SK-N-SH (cell line): ENCODE results near the gene CCND3. TPM values are rescaled to one million over a fixed set of nuclear protein-coding genes. Genes with fewer than 3 reads are reported as not detected.

ENCODE experiments used
- CTCF ChIA-PET: fragments of 300-600, 350-600 bp; formaldehyde crosslinking; extraction: SDS; loops from one replicate; lab custom pipeline; 2021; lab: Yijun Ruan, JAX
- POLR2A ChIA-PET: fragments of 350-600 bp; sonication (Branson Sonifier 250); formaldehyde crosslinking; extraction: SDS; loops from one replicate; lab custom pipeline; 2020; ENCODE audit warnings: antibody characterized with exemption, inconsistent platforms; lab: Yijun Ruan, JAX
- DNase-seq: peaks from one replicate; pipeline ENCODE4 v3.0.0; 2012
- H2AFZ ChIP-seq: fragments of 200-600 bp; sonication (generic); 2 replicates; pipeline ENCODE4 v1.8.1; 2016; ENCODE audit warnings: antibody characterized with exemption, mild to moderate bottlenecking, low read depth
- H3F3A ChIP-seq: fragments of 200-600 bp; sonication (generic); replicated peaks from 2 replicates; pipeline ENCODE3; 2016; ENCODE audit warnings: antibody characterized with exemption, mild to moderate bottlenecking; ENCODE audit not compliant: insufficient read depth
- H3K27ac ChIP-seq, 2 experiments: fragments of 200-500 bp in 1 of 2; fragments of 200-600 bp in 1 of 2; sonication (Bioruptor generic) in 1 of 2; sonication (generic), shearing (Covaris generic) in 1 of 2; 2 replicates each; pipeline versions ENCODE4 v1.5.1 to v1.6.1; 2014 to 2016; ENCODE audit warnings: low read depth in 2 of 2, inconsistent platforms in 1 of 2, low read length in 1 of 2, mild to moderate bottlenecking in 1 of 2, mixed read lengths in 1 of 2
- H3K27me3 ChIP-seq: fragments of 200-600 bp; sonication (generic), shearing (Covaris generic); 2 replicates; pipeline ENCODE4 v1.6.1; 2016; ENCODE audit warnings: mixed run types; ENCODE audit not compliant: insufficient read depth
- H3K36me3 ChIP-seq, 2 experiments: fragments of 200-500 bp in 1 of 2; fragments of 200-600 bp in 1 of 2; sonication (Bioruptor generic) in 1 of 2; sonication (generic) in 1 of 2; replicated peaks in 1 of 2; 2 replicates each; pipeline versions ENCODE3 to v1.5.1; 2014 to 2016; ENCODE audit warnings: low read length in 1 of 2, mild to moderate bottlenecking in 1 of 2; ENCODE audit not compliant: insufficient read depth in 2 of 2, control insufficient read depth in 1 of 2
- H3K4me1 ChIP-seq, 2 experiments: fragments of 200-500 bp in 1 of 2; fragments of 200-600 bp in 1 of 2; sonication (Bioruptor generic) in 1 of 2; sonication (generic), shearing (Covaris generic) in 1 of 2; 2 replicates each; pipeline versions ENCODE4 v1.5.1 to v1.6.1; 2014 to 2016; ENCODE audit warnings: low read depth in 1 of 2, low read length in 1 of 2, mixed run types in 1 of 2; ENCODE audit not compliant: insufficient read depth in 2 of 2, control insufficient read depth in 1 of 2
- H3K4me2 ChIP-seq: fragments of 200-600 bp; sonication (generic), shearing (Covaris generic); 2 replicates; pipeline ENCODE4 v1.6.1; 2017; ENCODE audit warnings: mixed run types
- H3K4me3 ChIP-seq, 2 experiments: fragments of 200-500 bp in 1 of 2; fragments of 200-600 bp in 1 of 2; sonication (Bioruptor generic) in 1 of 2; sonication (generic), shearing (Covaris generic) in 1 of 2; 2 replicates each; pipeline versions ENCODE4 v1.5.1 to v1.8.1; 2014 to 2016; ENCODE audit warnings: low read depth in 2 of 2, inconsistent platforms in 1 of 2, low read length in 1 of 2, mild to moderate bottlenecking in 1 of 2, mixed read lengths in 1 of 2, moderate library complexity in 1 of 2
- H3K79me2 ChIP-seq: fragments of 200-600 bp; sonication (generic); 2 replicates; pipeline ENCODE4 v1.8.1; 2017; ENCODE audit warnings: mild to moderate bottlenecking; ENCODE audit not compliant: insufficient read depth
- H3K9ac ChIP-seq: fragments of 200-600 bp; sonication (generic); 2 replicates; pipeline ENCODE4 v1.6.1; 2017; ENCODE audit warnings: mixed run types
- H3K9me2 ChIP-seq: fragments of 200-600 bp; sonication (generic); 2 replicates; pipeline ENCODE4 v1.6.1; 2017; ENCODE audit warnings: mixed run types
- H3K9me3 ChIP-seq: fragments of 200-600 bp; sonication (generic); 2 replicates; pipeline ENCODE4 v1.6.1; 2017; ENCODE audit warnings: mixed run types, mild to moderate bottlenecking, moderate library complexity
- H4K20me1 ChIP-seq: fragments of 200-600 bp; sonication (generic); 2 replicates; pipeline ENCODE4 v1.6.1; 2017; ENCODE audit warnings: mild to moderate bottlenecking, mixed run types; ENCODE audit not compliant: insufficient read depth
- CHD2 ChIP-seq: fragments of 150-350 bp; IDR thresholded peaks from 2 replicates; pipeline ENCODE4 v1.6.1; 2018; ENCODE audit warnings: low read length; ENCODE audit not compliant: partially characterized antibody
- EP300 ChIP-seq, 2 experiments: IDR thresholded peaks; 2 replicates each; pipeline versions ENCODE4 v1.4.0 to v1.6.1; 2012; ENCODE audit warnings: borderline replicate concordance in 1 of 2, low read depth in 1 of 2, low read length in 1 of 2
- FOSL2 ChIP-seq: IDR thresholded peaks from 2 replicates; pipeline ENCODE4 v1.4.0; 2012; ENCODE audit warnings: low read depth, mild to moderate bottlenecking, moderate library complexity, borderline replicate concordance
- FOXM1 ChIP-seq: IDR thresholded peaks from 2 replicates; pipeline ENCODE4 v1.4.0; 2012; ENCODE audit warnings: low read depth, mild to moderate bottlenecking
- GABPA ChIP-seq: IDR thresholded peaks from 2 replicates; pipeline ENCODE4 v1.4.0; 2012; ENCODE audit warnings: low read depth, mild to moderate bottlenecking
- JUND ChIP-seq: IDR thresholded peaks from 2 replicates; pipeline ENCODE4 v1.4.0; 2012
- NFIC ChIP-seq: IDR thresholded peaks from 2 replicates; pipeline ENCODE4 v1.4.0; 2012; ENCODE audit warnings: borderline replicate concordance
- NRF1 ChIP-seq: IDR thresholded peaks from 2 replicates; pipeline ENCODE4 v1.6.1; 2012; ENCODE audit warnings: low read depth, mild to moderate bottlenecking, low read length
- POLR2AphosphoS5 ChIP-seq: IDR thresholded peaks from 2 replicates; pipeline ENCODE4 v1.6.1; 2012; ENCODE audit warnings: low read depth, low read length
- REST ChIP-seq: IDR thresholded peaks from 2 replicates; pipeline ENCODE4 v1.6.1; 2012; ENCODE audit warnings: mild to moderate bottlenecking, low read depth, low read length, moderate library complexity
- SMC3 ChIP-seq: IDR thresholded peaks from 2 replicates; pipeline ENCODE4 v1.6.1; 2012; ENCODE audit warnings: low read depth, low read length, improper control_type of control experiment
- TAF1 ChIP-seq: IDR thresholded peaks from 2 replicates; pipeline ENCODE4 v1.6.1; 2012; ENCODE audit warnings: low read depth, mild to moderate bottlenecking, low read length, moderate library complexity, borderline replicate concordance
- USF1 ChIP-seq: IDR thresholded peaks from 2 replicates; pipeline ENCODE4 v1.4.0; 2012; ENCODE audit warnings: low read depth, borderline replicate concordance
- ZBTB33 ChIP-seq: IDR thresholded peaks from 2 replicates; pipeline ENCODE4 v1.4.0; 2012; ENCODE audit warnings: low read depth, borderline replicate concordance
- WGBS: methylation state at CpG from one replicate; pipeline ENCODE4 v1.1.6; 2017; ENCODE audit warnings: low lambda C conversion rate; 5-methylcytosine and 5-hydroxymethylcytosine counted together
- polyA plus RNA-seq, 3 experiments: library from polyadenylated mRNA; depleted of rRNA; stranded (reverse); fragments of >200 nt; gene quantifications; 2 replicates each; pipeline ENCODE4 v1.2.3, GENCODE V29; 2012
- TF ChIP-seq, protein P1 (sequence below): fragments of 200-600 bp; sonication (generic); IDR thresholded peaks from 2 replicates; pipeline ENCODE4 v1.6.1; 2017; ENCODE audit warnings: antibody characterized with exemption, mild to moderate bottlenecking, moderate library complexity
- TF ChIP-seq, protein P2 (sequence below): IDR thresholded peaks from 2 replicates; pipeline ENCODE4 v1.4.0; 2012; ENCODE audit warnings: low read depth
- TF ChIP-seq, protein P3 (sequence below): fragments of 150-350 bp; IDR thresholded peaks from 2 replicates; pipeline ENCODE4 v1.6.1; 2017; ENCODE audit warnings: antibody characterized with exemption, low read length, low read depth, borderline replicate concordance

CCND3 gene
- polyA plus RNA-seq, 1 of the 3 experiments (the other 2 are of a cell fraction), result 26.6 TPM

GRCh38 chr6:41984623-41985022 is 43.0 kb upstream of the CCND3 start:
- H3K27me3 ChIP-seq, result no peaks in the 10 kb centered on the region
- H4K20me1 ChIP-seq, result no peaks in the 10 kb centered on the region
- WGBS, result 37% methylated on average over 4 of the region's 4 CpGs
- H3F3A ChIP-seq, result no peaks in the 10 kb centered on the region
- H2AFZ ChIP-seq, result no peak overlapping the region
- no peaks in the 10 kb centered on the region for H3K9me3 ChIP-seq
- no peaks in the 10 kb centered on the region for H3K36me3 ChIP-seq
- H3K4me3 ChIP-seq, result no peak overlapping the region
- no peak overlapping the region for H3K9ac ChIP-seq
- ChIA-PET POLR2A (no interaction called here), CTCF (no interaction called here)
- no peak overlapping the region for H3K27ac ChIP-seq
- no peak for DNase-seq
- no peaks in the 10 kb centered on the region for H3K79me2 ChIP-seq
- H3K9me2 ChIP-seq, result no peaks in the 10 kb centered on the region
- H3K4me2 ChIP-seq, result no peak overlapping the region
- TF ChIP-seq EP300 (IDR thresholded peaks at IDR 0.05; ENCODE audit: borderline replicate concordance in 1 of 2, low read depth in 1 of 2, low read length in 1 of 2), result no peak
- no peak for TF ChIP-seq FOXM1
- TF ChIP-seq NRF1, result no peak
- no peak for TF ChIP-seq JUND
- TF ChIP-seq REST, result no peak
- TF ChIP-seq POLR2AphosphoS5, result no peak
- TF ChIP-seq, protein P1, sequence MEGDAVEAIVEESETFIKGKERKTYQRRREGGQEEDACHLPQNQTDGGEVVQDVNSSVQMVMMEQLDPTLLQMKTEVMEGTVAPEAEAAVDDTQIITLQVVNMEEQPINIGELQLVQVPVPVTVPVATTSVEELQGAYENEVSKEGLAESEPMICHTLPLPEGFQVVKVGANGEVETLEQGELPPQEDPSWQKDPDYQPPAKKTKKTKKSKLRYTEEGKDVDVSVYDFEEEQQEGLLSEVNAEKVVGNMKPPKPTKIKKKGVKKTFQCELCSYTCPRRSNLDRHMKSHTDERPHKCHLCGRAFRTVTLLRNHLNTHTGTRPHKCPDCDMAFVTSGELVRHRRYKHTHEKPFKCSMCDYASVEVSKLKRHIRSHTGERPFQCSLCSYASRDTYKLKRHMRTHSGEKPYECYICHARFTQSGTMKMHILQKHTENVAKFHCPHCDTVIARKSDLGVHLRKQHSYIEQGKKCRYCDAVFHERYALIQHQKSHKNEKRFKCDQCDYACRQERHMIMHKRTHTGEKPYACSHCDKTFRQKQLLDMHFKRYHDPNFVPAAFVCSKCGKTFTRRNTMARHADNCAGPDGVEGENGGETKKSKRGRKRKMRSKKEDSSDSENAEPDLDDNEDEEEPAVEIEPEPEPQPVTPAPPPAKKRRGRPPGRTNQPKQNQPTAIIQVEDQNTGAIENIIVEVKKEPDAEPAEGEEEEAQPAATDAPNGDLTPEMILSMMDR, result no peak
- TF ChIP-seq TAF1, result no peak
- TF ChIP-seq NFIC, result no peak
- TF ChIP-seq ZBTB33, result no peak
- no peak for TF ChIP-seq GABPA
- TF ChIP-seq USF1, result no peak
- TF ChIP-seq CHD2, result no peak
- no peak for TF ChIP-seq SMC3
- TF ChIP-seq, protein P2, sequence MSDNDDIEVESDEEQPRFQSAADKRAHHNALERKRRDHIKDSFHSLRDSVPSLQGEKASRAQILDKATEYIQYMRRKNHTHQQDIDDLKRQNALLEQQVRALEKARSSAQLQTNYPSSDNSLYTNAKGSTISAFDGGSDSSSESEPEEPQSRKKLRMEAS, result no peak
- TF ChIP-seq FOSL2, result no peak
- TF ChIP-seq, protein P3, sequence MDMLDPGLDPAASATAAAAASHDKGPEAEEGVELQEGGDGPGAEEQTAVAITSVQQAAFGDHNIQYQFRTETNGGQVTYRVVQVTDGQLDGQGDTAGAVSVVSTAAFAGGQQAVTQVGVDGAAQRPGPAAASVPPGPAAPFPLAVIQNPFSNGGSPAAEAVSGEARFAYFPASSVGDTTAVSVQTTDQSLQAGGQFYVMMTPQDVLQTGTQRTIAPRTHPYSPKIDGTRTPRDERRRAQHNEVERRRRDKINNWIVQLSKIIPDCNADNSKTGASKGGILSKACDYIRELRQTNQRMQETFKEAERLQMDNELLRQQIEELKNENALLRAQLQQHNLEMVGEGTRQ, result no peak
- H3K4me1 ChIP-seq, result no peaks in the 10 kb centered on the region
